Activated T-cell treated with anti-CD3 and anti-CD28 coated beads, Interleukin-2, amount 50 U/mL, for 4 hours (primary cell): ENCODE measurements around the gene PCBP3. TPM values are rescaled to one million over a fixed set of nuclear protein-coding genes. Genes with fewer than 3 reads are reported as not detected.
"Not testable (repeated sequence)": the region's sequence is repeated elsewhere in the genome, so short reads cannot be mapped to it uniquely, and the experiment has no call there.

Experiments
- ATAC-seq, 2 donors: fragments of 200-7000 bp; cut with Tn5 transposase; one replicate each; pipeline ENCODE4 v1.10.0; 2021
- DNase-seq: peaks from one replicate; pipeline ENCODE4 v3.0.0-alpha.2; 2020
- H3K27me3 Mint-ChIP-seq: one replicate; pipeline ENCODE4 v1.8.0; 2021; ENCODE audit warnings: low read depth, mixed read lengths
- H3K36me3 Mint-ChIP-seq: one replicate; pipeline ENCODE4 v1.8.0; 2022; ENCODE audit warnings: mixed read lengths; ENCODE audit not compliant: insufficient read depth
- H3K4me1 Mint-ChIP-seq: one replicate; pipeline ENCODE4 v1.8.0; 2021; ENCODE audit warnings: low read depth, mixed read lengths
- H3K4me3 Mint-ChIP-seq: one replicate; pipeline ENCODE4 v1.8.0; 2021; ENCODE audit warnings: mild to moderate bottlenecking, moderate library complexity, mixed read lengths
- H3K9me3 Mint-ChIP-seq: one replicate; pipeline ENCODE4 v1.8.0; 2021; ENCODE audit warnings: mixed read lengths
- total RNA-seq, 3 donors: library from RNA; stranded (reverse); gene quantifications; one replicate each; pipeline ENCODE4 v1.2.1, GENCODE V29; 2021

The PCBP3 gene
- 1 to 10 TPM; 2.7 to 5.7 (median 4.8) TPM for total RNA-seq

- H3K9me3 Mint-ChIP-seq = no peaks in the 10 kb centered on the region
- no peaks in the 10 kb centered on the region for H3K36me3 Mint-ChIP-seq
- ATAC-seq (peak; percentile 86 to 89), DNase-seq (peak; percentile 95)
- H3K4me1 Mint-ChIP-seq = peaks cover 37% of the 10 kb centered on the region
- peak within 1 kb of the TSS; percentile 77 for H3K4me3 Mint-ChIP-seq
- H3K27me3 Mint-ChIP-seq = peaks cover 28% of the 10 kb centered on the region
These were observed at the start of gene PCBP3 for GRCh38 chr21:45643021-45643980. TSS of gene PCBP3 (plus strand) at chr21:45643725. CDS start at chr21:45850086, 206,361 bp downstream.

- ATAC-seq = no peak
- Mint-ChIP-seq H3K4me1 (peaks cover 7% of the 10 kb centered on the region), H3K36me3 (no peaks in the 10 kb centered on the region), H3K27me3 (peaks cover 3% of the 10 kb centered on the region), H3K9me3 (no peaks in the 10 kb centered on the region), H3K4me3 (no peak overlapping the region)
- no peak for DNase-seq
These were observed 48.6 kb upstream of the PCBP3 start for GRCh38 chr21:45594721-45595489.

- peaks cover 3% of the 10 kb centered on the region for H3K27me3 Mint-ChIP-seq
- H3K4me1 Mint-ChIP-seq = peaks cover 7% of the 10 kb centered on the region
- H3K36me3 Mint-ChIP-seq = no peaks in the 10 kb centered on the region
- ATAC-seq (no peak), DNase-seq (no peak)
- peaks cover 5% of the 10 kb centered on the region for H3K9me3 Mint-ChIP-seq
- no peak overlapping the region for H3K4me3 Mint-ChIP-seq
These were observed 47.8 kb upstream of the PCBP3 start for GRCh38 chr21:45595574-45596295.

- Mint-ChIP-seq H3K36me3 (no peaks in the 10 kb centered on the region), H3K4me3 (no peak overlapping the region), H3K4me1 (peaks cover 7% of the 10 kb centered on the region), H3K27me3 (peaks cover 3% of the 10 kb centered on the region), H3K9me3 (peaks cover 6% of the 10 kb centered on the region)
- DNase-seq = peak; percentile 86
- peak; percentile 75 for ATAC-seq
These were observed 46.7 kb upstream of the PCBP3 start for GRCh38 chr21:45596704-45597318.

GRCh38 chr21:45598109-45598508 is 45.4 kb upstream of the PCBP3 start:
- no peaks in the 10 kb centered on the region for H3K36me3 Mint-ChIP-seq
- peak; percentile 1 for DNase-seq
- H3K4me3 Mint-ChIP-seq = no peak overlapping the region
- peaks cover 3% of the 10 kb centered on the region for H3K27me3 Mint-ChIP-seq
- H3K9me3 Mint-ChIP-seq = peaks cover 10% of the 10 kb centered on the region
- ATAC-seq = no peak
- peaks cover 7% of the 10 kb centered on the region for H3K4me1 Mint-ChIP-seq

DNA sequence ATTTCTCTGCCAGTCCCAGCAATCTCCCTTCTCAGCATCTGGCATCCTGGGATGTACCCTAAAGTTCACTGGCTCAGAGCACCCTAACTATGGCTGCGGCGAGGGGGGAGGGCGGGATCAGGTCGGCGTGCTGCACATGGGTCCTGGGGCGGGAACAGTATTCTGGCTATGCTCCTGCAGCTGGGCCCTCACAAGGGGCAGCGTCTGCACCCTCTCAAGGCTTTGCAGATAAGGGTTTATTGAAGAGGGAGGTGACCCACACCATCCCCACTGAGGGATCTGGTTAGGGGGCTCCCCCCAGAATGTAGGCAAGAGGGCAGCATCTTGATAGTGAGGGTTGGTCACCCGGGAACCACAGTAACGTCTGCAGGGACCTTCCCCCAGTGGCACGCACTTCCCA is 44.9 kb upstream of the PCBP3 start:
- Mint-ChIP-seq H3K4me1 (peaks cover 7% of the 10 kb centered on the region), H3K9me3 (peaks cover 15% of the 10 kb centered on the region), H3K4me3 (no peak overlapping the region), H3K36me3 (no peaks in the 10 kb centered on the region), H3K27me3 (peaks cover 3% of the 10 kb centered on the region)
- peak; percentile 2 for DNase-seq
- ATAC-seq = no peak

DNA sequence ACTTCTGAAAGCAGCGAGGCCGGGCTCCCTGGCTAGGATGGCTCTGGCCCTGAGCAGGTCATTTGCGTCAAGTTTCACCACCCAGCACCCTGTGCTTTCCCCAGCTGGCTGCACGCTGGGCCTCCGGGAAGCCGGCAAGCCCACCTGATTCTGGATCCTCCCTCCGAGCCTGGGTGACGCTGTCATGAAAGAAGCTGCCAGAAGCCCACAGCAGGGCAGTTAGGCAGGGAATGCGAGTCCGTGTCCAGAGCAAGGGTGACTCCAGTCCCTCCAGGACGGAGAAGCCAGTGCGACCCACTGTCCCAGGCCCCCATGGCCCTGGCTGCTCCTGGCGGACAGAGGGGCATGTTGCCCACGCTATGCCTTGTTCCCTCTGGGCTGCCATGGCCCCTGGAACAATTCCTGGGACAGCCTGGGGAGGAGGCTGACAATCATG is 44.4 kb upstream of the PCBP3 start:
- DNase-seq = no peak
- peaks cover 2% of the 10 kb centered on the region for H3K36me3 Mint-ChIP-seq
- no peak for ATAC-seq

DNA sequence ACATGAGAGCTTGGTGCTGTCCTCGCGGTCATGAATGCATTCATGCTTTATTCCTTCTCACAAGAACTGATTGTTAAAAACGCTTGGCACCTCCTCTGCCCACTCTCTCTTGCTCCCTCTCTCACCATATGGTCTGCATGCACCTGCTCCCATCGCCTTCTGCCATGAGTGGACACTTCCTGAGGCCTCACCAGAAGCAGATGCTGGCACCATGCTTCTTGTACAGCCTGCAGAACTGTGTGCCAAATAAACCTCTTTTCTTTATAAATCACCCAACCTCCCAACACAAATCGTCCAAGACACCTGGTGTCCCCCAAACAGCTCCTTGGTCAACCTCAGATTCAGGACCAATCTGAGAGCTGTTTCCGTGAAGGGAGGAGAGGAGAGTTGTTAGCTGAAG is 43.3 kb upstream of the PCBP3 start:
- ATAC-seq (no peak), DNase-seq (no peak)
- Mint-ChIP-seq H3K36me3 (peaks cover 2% of the 10 kb centered on the region), H3K27me3 (peaks cover 3% of the 10 kb centered on the region), H3K4me3 (no peak overlapping the region), H3K9me3 (peaks cover 23% of the 10 kb centered on the region), H3K4me1 (peaks cover 9% of the 10 kb centered on the region)

More for the DNA sequence above, 44.4 kb upstream of the PCBP3 start:
- H3K27me3 Mint-ChIP-seq = peaks cover 3% of the 10 kb centered on the region
- peaks cover 8% of the 10 kb centered on the region for H3K4me1 Mint-ChIP-seq
- peaks cover 20% of the 10 kb centered on the region for H3K9me3 Mint-ChIP-seq
- no peak overlapping the region for H3K4me3 Mint-ChIP-seq

DNA sequence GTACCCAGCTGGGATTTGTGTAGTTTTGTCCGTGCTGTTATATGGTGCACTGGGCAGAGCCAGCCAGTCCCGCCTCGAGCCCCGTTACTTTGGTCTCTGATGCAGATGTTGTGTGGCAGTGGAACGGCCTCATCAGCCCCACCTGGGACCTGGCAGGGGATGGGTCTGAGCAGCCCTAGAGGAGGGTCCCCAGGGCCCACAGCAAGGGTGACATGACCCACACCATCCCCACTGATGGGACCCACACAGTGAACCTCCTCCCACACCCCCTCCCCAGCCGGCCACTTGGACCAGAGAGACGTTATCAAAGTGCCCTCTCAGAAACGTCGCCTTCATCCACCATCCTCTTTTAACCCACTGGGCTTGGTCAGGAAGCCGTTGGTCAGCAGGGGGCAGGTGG is 42.0 kb upstream of the PCBP3 start:
- DNase-seq = no peak
- peaks cover 23% of the 10 kb centered on the region for H3K9me3 Mint-ChIP-seq
- no peak overlapping the region for H3K4me3 Mint-ChIP-seq

DNA sequence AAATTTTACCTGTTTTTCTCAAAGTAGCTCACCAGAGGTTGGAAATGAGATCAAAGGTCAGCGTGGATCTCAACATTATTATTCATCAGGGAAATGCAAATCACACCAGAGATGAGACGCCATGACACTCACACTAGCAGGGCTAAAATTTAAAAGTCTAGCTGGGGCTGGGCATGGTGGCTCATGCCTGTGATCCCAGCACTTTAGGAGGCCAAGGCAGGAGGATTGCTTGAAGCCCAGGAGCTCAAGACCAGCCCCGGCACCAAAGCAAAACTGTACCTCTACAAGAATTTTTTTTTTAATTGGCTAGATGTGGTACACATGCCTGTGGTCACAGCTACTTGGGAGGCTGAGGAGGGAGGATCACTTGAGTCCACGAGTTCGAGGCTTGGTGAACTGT is 41.4 kb upstream of the PCBP3 start:
- no peaks in the 10 kb centered on the region for H3K27me3 Mint-ChIP-seq
- DNase-seq (no peak), ATAC-seq (no peak)
- peaks cover 2% of the 10 kb centered on the region for H3K36me3 Mint-ChIP-seq
- no peak overlapping the region for H3K4me3 Mint-ChIP-seq
- peaks cover 4% of the 10 kb centered on the region for H3K4me1 Mint-ChIP-seq
- H3K9me3 Mint-ChIP-seq = peaks cover 23% of the 10 kb centered on the region

More for the DNA sequence above, 42.0 kb upstream of the PCBP3 start:
- peaks cover 7% of the 10 kb centered on the region for H3K4me1 Mint-ChIP-seq
- ATAC-seq = no peak
- peaks cover 2% of the 10 kb centered on the region for H3K36me3 Mint-ChIP-seq
- peaks cover 3% of the 10 kb centered on the region for H3K27me3 Mint-ChIP-seq

DNA sequence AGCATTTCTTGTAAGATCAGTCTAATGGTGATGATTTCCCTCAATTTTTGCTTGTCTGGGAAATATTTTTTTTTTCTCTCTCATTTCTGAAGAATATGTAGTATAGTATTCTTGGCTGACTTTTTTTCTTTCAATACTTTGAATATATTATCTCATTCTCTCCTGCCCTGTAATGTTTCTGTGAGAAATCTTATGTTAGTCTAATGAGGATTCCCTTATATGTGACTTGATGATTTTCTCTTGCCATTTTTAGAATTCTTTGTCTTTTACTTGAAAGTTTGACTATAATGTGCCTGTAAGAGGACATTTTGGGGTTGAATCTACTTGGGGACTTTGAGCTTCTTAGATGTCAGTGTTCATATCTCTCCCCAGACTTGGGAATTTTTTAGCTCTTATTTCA is 40.0 kb upstream of the PCBP3 start:
- no peak overlapping the region for H3K4me3 Mint-ChIP-seq
- ATAC-seq = no peak
- no peaks in the 10 kb centered on the region for H3K27me3 Mint-ChIP-seq
- H3K9me3 Mint-ChIP-seq = peaks cover 23% of the 10 kb centered on the region
- no peak for DNase-seq
- H3K36me3 Mint-ChIP-seq = peaks cover 2% of the 10 kb centered on the region
- peaks cover 12% of the 10 kb centered on the region for H3K4me1 Mint-ChIP-seq

- not testable (repeated sequence) for H3K27me3 Mint-ChIP-seq, ATAC-seq, DNase-seq, H3K4me3 Mint-ChIP-seq, H3K36me3 Mint-ChIP-seq
- peaks cover 15% of the 10 kb centered on the region for H3K4me1 Mint-ChIP-seq
- H3K9me3 Mint-ChIP-seq = peaks cover 23% of the 10 kb centered on the region
These were observed 38.8 kb upstream of the PCBP3 start for GRCh38 chr21:45604681-45605080.

DNA sequence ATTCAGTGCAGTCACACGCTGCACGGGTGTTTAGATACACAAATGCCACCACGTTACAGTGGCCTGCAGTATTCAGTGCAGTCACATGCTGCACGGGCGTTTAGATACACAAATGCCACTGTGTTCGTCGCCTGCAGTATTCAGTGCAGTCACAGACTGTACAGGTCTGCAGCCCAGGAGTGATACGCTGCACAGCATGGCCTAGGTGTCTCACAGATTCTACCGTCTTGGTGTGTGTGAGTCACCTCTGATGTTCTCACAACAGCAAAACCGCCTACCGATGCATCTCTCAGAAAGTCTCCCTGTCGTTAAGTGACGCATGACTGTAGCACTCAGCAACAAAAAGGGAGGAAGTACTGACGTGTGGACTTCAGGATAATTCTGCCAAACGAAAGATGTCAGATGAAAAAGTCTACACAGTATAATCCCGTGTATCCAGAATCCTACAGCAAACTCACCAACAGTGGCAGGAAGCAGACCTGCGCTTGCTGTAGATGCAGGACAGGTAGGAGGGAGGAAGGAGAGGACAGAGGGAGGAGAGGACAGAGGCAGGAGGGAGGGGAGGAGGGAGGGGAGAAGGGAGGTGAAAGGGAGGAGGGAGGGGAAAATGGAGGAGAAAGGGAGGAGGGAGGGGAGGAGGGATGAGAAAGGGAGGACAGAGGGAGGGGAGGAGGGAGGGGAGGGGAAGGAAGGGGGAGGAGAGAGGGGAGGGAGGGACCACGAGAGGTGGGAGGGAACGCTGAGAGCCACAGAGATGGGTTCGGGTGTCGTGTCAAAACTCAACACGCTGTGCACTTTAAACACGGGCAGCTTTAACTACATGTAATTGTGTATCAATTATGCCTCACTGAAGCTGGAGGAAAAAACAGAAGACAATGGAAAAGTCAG is 36.3 kb upstream of the PCBP3 start:
- Mint-ChIP-seq H3K4me3 (peak overlapping the region; percentile 46), H3K4me1 (peaks cover 15% of the 10 kb centered on the region), H3K27me3 (no peaks in the 10 kb centered on the region), H3K36me3 (peaks cover 4% of the 10 kb centered on the region), H3K9me3 (peaks cover 17% of the 10 kb centered on the region)
- DNase-seq = peak; percentile 50
- ATAC-seq = peak; percentile 100
